Measurements from ENCODE around the gene RNASEH2A. TPM values are rescaled to one million over a fixed set of nuclear protein-coding genes. Genes with fewer than 3 reads are reported as not detected.
"Not testable (repeated sequence)": the region's sequence is repeated elsewhere in the genome, so short reads cannot be mapped to it uniquely, and the experiment has no call there.

Gene RNASEH2A
- total RNA-seq, 3 donors from 2014 or later (not counting 1 experiment from before 2014, with no cell fraction given), result 6.6 to 8.7 (median 7.4) TPM

GRCh38 chr19:12842511-12842910, 36.1 kb downstream of the RNASEH2A start:
- H3K27ac ChIP-seq (ENCODE audit: low read length), result no peak overlapping the region
- H3K4me1 ChIP-seq (ENCODE audit: control insufficient read depth, insufficient read depth, low read length), result peaks cover 32% of the 10 kb centered on the region
- no peak overlapping the region for H3K27ac Mint-ChIP-seq
- H3K9me3 Mint-ChIP-seq, result no peaks in the 10 kb centered on the region
- no peak overlapping the region for H3K4me3 ChIP-seq (ENCODE audit: low read length)
- H3K27me3 ChIP-seq (ENCODE audit: control insufficient read depth, insufficient read depth, low read length), result peaks cover 50% of the 10 kb centered on the region
- WGBS (ENCODE audit: insufficient coverage), result 94% methylated on average over 18 of the region's 18 CpGs
- no peaks in the 10 kb centered on the region for H3K36me3 ChIP-seq (ENCODE audit: control insufficient read depth, insufficient read depth, low read length)
- H3K36me3 Mint-ChIP-seq, result no peaks in the 10 kb centered on the region
- no peak overlapping the region for H3K4me3 Mint-ChIP-seq
- H3K27me3 Mint-ChIP-seq (ENCODE audit: low read depth in 2 of 2), result peaks cover 34 to 48% of the 10 kb centered on the region in 2 donors
- H3K4me1 Mint-ChIP-seq, result peaks cover 17 to 34% of the 10 kb centered on the region in 2 donors
- DNase-seq (no peak), ATAC-seq (no peak)
- TF ChIP-seq CTCF (IDR thresholded peaks at IDR 0.05), result no peak
- intact Hi-C loops (cut with micrococcal nuclease), result loop anchor here (5.0 kb wide), 1 partner anchor 35 kb away; the partner anchor contains the start of gene RNASEH2A
- H3K9me3 ChIP-seq (ENCODE audit: control insufficient read depth, insufficient read depth, low read length), result peaks cover 4% of the 10 kb centered on the region

- Mint-ChIP-seq H3K4me3 (no peak overlapping the region), H3K36me3 (no peaks in the 10 kb centered on the region), H3K27me3 (ENCODE audit: low read depth in 2 of 2) (peaks cover 31 to 45% of the 10 kb centered on the region in 2 donors), H3K9me3 (no peaks in the 10 kb centered on the region), H3K27ac (no peak overlapping the region), H3K4me1 (peaks cover 22 to 37% of the 10 kb centered on the region in 2 donors)
- Histone ChIP-seq H3K27me3 (ENCODE audit: control insufficient read depth, insufficient read depth, low read length) (peaks cover 45% of the 10 kb centered on the region), H3K27ac (ENCODE audit: low read length) (no peak overlapping the region), H3K36me3 (ENCODE audit: control insufficient read depth, insufficient read depth, low read length) (no peaks in the 10 kb centered on the region), H3K4me3 (ENCODE audit: low read length) (no peak overlapping the region), H3K4me1 (ENCODE audit: control insufficient read depth, insufficient read depth, low read length) (peaks cover 32% of the 10 kb centered on the region), H3K9me3 (ENCODE audit: control insufficient read depth, insufficient read depth, low read length) (peaks cover 4% of the 10 kb centered on the region)
- no peak for ATAC-seq
- no peak for TF ChIP-seq CTCF (IDR thresholded peaks at IDR 0.05)
- DNase-seq, result no peak
- 94% methylated on average over 11 of the region's 11 CpGs for WGBS (ENCODE audit: insufficient coverage)
- intact Hi-C loops (cut with micrococcal nuclease), result loop anchor here (5.0 kb wide), 1 partner anchor 36 kb away; the partner anchor contains the start of gene RNASEH2A
Observed at GRCh38 chr19:12843328-12843727, 36.9 kb downstream of the RNASEH2A start.

DNA sequence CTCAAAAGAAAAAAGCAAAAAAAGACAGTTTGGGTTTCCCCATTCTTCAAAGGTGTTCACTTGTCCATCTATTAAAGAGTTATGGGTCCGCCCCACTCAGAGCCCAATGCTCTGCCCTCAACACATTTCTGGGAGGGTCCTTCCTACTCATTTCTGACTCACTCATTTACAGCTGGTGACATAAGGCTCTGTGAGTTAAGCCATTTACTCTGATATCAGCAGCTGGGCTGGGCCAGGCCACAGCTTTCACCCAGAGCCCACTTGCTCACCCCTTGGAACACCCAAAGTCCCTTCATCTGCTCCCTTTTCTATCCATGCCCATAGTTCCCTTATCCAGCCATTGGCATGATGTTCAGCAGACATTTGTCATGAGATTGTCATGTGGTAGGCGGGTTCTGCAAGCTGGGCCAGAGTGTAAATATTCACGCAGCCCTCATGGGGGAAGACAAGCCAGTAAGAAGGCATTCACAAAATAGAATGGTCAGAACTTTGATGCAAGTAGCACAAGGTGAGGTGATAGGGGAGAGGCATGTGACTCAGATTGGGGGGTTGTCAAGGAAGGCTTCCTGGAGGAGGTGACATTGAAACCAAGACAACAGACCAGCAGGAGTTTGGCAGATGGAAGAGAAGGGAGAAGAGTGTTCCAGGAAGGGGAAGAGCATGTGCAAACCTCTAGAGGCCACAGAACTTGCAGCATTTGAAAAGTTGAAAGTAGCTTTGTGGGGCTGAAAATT, 37.8 kb downstream of the RNASEH2A start:
- peaks cover 4% of the 10 kb centered on the region for H3K9me3 ChIP-seq (ENCODE audit: control insufficient read depth, insufficient read depth, low read length)
- no peak for DNase-seq
- Mint-ChIP-seq H3K4me3 (no peak overlapping the region), H3K9me3 (no peaks in the 10 kb centered on the region), H3K4me1 (peaks cover 20 to 29% of the 10 kb centered on the region in 2 donors), H3K27ac (no peak overlapping the region), H3K36me3 (no peaks in the 10 kb centered on the region), H3K27me3 (ENCODE audit: low read depth in 2 of 2) (peaks cover 29 to 39% of the 10 kb centered on the region in 2 donors)
- H3K4me3 ChIP-seq (ENCODE audit: low read length), result no peak overlapping the region
- intact Hi-C loops (cut with micrococcal nuclease), result loop anchor here (5.0 kb wide), 1 partner anchor 37 kb away; the partner anchor contains the start of gene RNASEH2A
- WGBS (ENCODE audit: insufficient coverage), result 81% methylated on average over 3 of the region's 3 CpGs
- TF ChIP-seq CTCF (IDR thresholded peaks at IDR 0.05), result no peak
- H3K27me3 ChIP-seq (ENCODE audit: control insufficient read depth, insufficient read depth, low read length), result peaks cover 38% of the 10 kb centered on the region
- no peak for ATAC-seq
- H3K4me1 ChIP-seq (ENCODE audit: control insufficient read depth, insufficient read depth, low read length), result peaks cover 24% of the 10 kb centered on the region
- H3K36me3 ChIP-seq (ENCODE audit: control insufficient read depth, insufficient read depth, low read length), result no peaks in the 10 kb centered on the region
- no peak overlapping the region for H3K27ac ChIP-seq (ENCODE audit: low read length)

- not testable (repeated sequence) for DNase-seq; H3K27ac ChIP-seq (ENCODE audit: low read length); H3K4me3 Mint-ChIP-seq; H3K9me3 ChIP-seq (ENCODE audit: control insufficient read depth, insufficient read depth, low read length); H3K9me3 Mint-ChIP-seq; H3K27ac Mint-ChIP-seq; ATAC-seq; H3K4me3 ChIP-seq (ENCODE audit: low read length); H3K36me3 ChIP-seq (ENCODE audit: control insufficient read depth, insufficient read depth, low read length); H3K36me3 Mint-ChIP-seq
- 40% methylated on average over 2 of the region's 7 CpGs for WGBS (ENCODE audit: insufficient coverage)
- intact Hi-C loops (cut with micrococcal nuclease), result loop anchor here (1.0 to 2.0 kb wide), 3 partner anchors 80 to 282 kb away; no protein-coding TSS in a partner anchor
- Mint-ChIP-seq H3K4me1 (peaks cover 6 to 11% of the 10 kb centered on the region in 2 donors), H3K27me3 (ENCODE audit: low read depth in 2 of 2) (peaks cover 10 to 18% of the 10 kb centered on the region in 2 donors)
- Histone ChIP-seq H3K4me1 (ENCODE audit: control insufficient read depth, insufficient read depth, low read length) (peaks cover 11% of the 10 kb centered on the region), H3K27me3 (ENCODE audit: control insufficient read depth, insufficient read depth, low read length) (peaks cover 14% of the 10 kb centered on the region)
Observed at GRCh38 chr19:12846613-12847012, 40.2 kb downstream of the RNASEH2A start.

Measured in natural killer cell (primary cell).